Stomach smooth muscle (tissue), 2 donors: ENCODE measurements around the gene CNGB1.

Source experiments
- H3K27ac ChIP-seq: one replicate; pipeline ENCODE4 v1.7.0; 2013; ENCODE audit warnings: mild to moderate bottlenecking, low read length, inconsistent platforms
- H3K27me3 ChIP-seq, 2 donors: one replicate each; pipeline ENCODE4 v1.7.0; 2013; ENCODE audit warnings: low read length in 2 of 2; ENCODE audit not compliant: insufficient read depth in 2 of 2, control insufficient read depth in 1 of 2
- H3K36me3 ChIP-seq, 2 donors: one replicate each; pipeline ENCODE4 v1.7.0; 2013; ENCODE audit warnings: low read length in 2 of 2; ENCODE audit not compliant: control insufficient read depth in 2 of 2, insufficient read depth in 2 of 2
- H3K4me1 ChIP-seq: one replicate; pipeline ENCODE4 v1.7.0; 2013; ENCODE audit warnings: low read length; ENCODE audit not compliant: control insufficient read depth, insufficient read depth
- H3K4me3 ChIP-seq, 2 donors: one replicate each; pipeline ENCODE4 v1.7.0; 2013; ENCODE audit warnings: low read length in 2 of 2
- H3K9ac ChIP-seq, 2 donors: one replicate each; pipeline ENCODE4 v1.7.0; 2013; ENCODE audit warnings: low read length in 2 of 2, mild to moderate bottlenecking in 1 of 2
- H3K9me3 ChIP-seq, 2 donors: one replicate each; pipeline ENCODE4 v1.7.0; 2013; ENCODE audit warnings: low read length in 2 of 2; ENCODE audit not compliant: control insufficient read depth in 2 of 2
- donor health status: healthy.
- donor health status: Pancreatic carcinoma.

Gene CNGB1

GRCh38 chr16:57906382-57907316 is 64.3 kb downstream of the CNGB1 start:
- peaks cover 13 to 23% of the 10 kb centered on the region in 2 donors for H3K27me3 ChIP-seq
- no peak overlapping the region for H3K27ac ChIP-seq
- no peaks in the 10 kb centered on the region for H3K4me1 ChIP-seq
- no peaks in the 10 kb centered on the region for H3K9me3 ChIP-seq
- H3K4me3 ChIP-seq, result no peak overlapping the region
- H3K36me3 ChIP-seq, result no peaks in the 10 kb centered on the region
- no peak overlapping the region for H3K9ac ChIP-seq

- no peak overlapping the region for H3K27ac ChIP-seq
- no peaks in the 10 kb centered on the region for H3K4me1 ChIP-seq
- peaks cover 22 to 26% of the 10 kb centered on the region in 2 donors for H3K27me3 ChIP-seq
- H3K36me3 ChIP-seq, result no peaks in the 10 kb centered on the region
- H3K9me3 ChIP-seq, result no peaks in the 10 kb centered on the region
- H3K9ac ChIP-seq, result no peak overlapping the region
- no peak overlapping the region for H3K4me3 ChIP-seq
Measured at GRCh38 chr16:57904101-57904500, 66.8 kb downstream of the CNGB1 start.

GRCh38 chr16:57903656-57904055 is 67.3 kb downstream of the CNGB1 start:
- H3K27me3 ChIP-seq, result peaks cover 22 to 26% of the 10 kb centered on the region in 2 donors
- H3K36me3 ChIP-seq, result no peaks in the 10 kb centered on the region
- H3K9me3 ChIP-seq, result no peaks in the 10 kb centered on the region
- H3K27ac ChIP-seq, result no peak overlapping the region
- H3K4me1 ChIP-seq, result no peaks in the 10 kb centered on the region
- no peak overlapping the region for H3K4me3 ChIP-seq
- no peak overlapping the region for H3K9ac ChIP-seq

- Histone ChIP-seq H3K27me3 (peaks cover 22 to 23% of the 10 kb centered on the region in 2 donors), H3K36me3 (no peaks in the 10 kb centered on the region), H3K27ac (no peak overlapping the region), H3K4me1 (no peaks in the 10 kb centered on the region), H3K9me3 (no peaks in the 10 kb centered on the region), H3K9ac (no peak overlapping the region), H3K4me3 (no peak overlapping the region)
Measured at GRCh38 chr16:57901480-57902069, 69.4 kb downstream of the CNGB1 start.

- Histone ChIP-seq H3K4me3 (no peak overlapping the region), H3K27me3 (peaks cover 16 to 18% of the 10 kb centered on the region in 2 donors), H3K27ac (no peak overlapping the region), H3K9me3 (no peaks in the 10 kb centered on the region), H3K36me3 (no peaks in the 10 kb centered on the region), H3K9ac (no peak overlapping the region), H3K4me1 (no peaks in the 10 kb centered on the region)
Measured at GRCh38 chr16:57900796-57901479, 70.0 kb downstream of the CNGB1 start.

GRCh38 chr16:57899771-57900661 is 70.9 kb downstream of the CNGB1 start:
- Histone ChIP-seq H3K9ac (no peak overlapping the region), H3K36me3 (no peaks in the 10 kb centered on the region), H3K27me3 (peaks cover 15 to 17% of the 10 kb centered on the region in 2 donors), H3K9me3 (no peaks in the 10 kb centered on the region), H3K4me3 (no peak overlapping the region), H3K4me1 (no peaks in the 10 kb centered on the region), H3K27ac (no peak overlapping the region)

GRCh38 chr16:57898961-57899360 is 72.0 kb downstream of the CNGB1 start:
- Histone ChIP-seq H3K9ac (no peak overlapping the region), H3K4me1 (no peaks in the 10 kb centered on the region), H3K4me3 (no peak overlapping the region), H3K36me3 (no peaks in the 10 kb centered on the region), H3K27ac (no peak overlapping the region), H3K9me3 (no peaks in the 10 kb centered on the region), H3K27me3 (peaks cover 13% of the 10 kb centered on the region in 2 donors)

GRCh38 chr16:57897996-57898395 is 72.9 kb downstream of the CNGB1 start:
- H3K9ac ChIP-seq, result no peak overlapping the region
- no peak overlapping the region for H3K27ac ChIP-seq
- no peaks in the 10 kb centered on the region for H3K9me3 ChIP-seq
- H3K27me3 ChIP-seq, result peaks cover 7 to 12% of the 10 kb centered on the region in 2 donors
- no peaks in the 10 kb centered on the region for H3K4me1 ChIP-seq
- H3K36me3 ChIP-seq, result no peaks in the 10 kb centered on the region
- H3K4me3 ChIP-seq, result no peak overlapping the region

GRCh38 chr16:57897053-57897784 is 73.7 kb downstream of the CNGB1 start:
- Histone ChIP-seq H3K36me3 (no peaks in the 10 kb centered on the region), H3K9me3 (no peaks in the 10 kb centered on the region), H3K27me3 (peaks cover 10 to 16% of the 10 kb centered on the region in 2 donors), H3K4me3 (no peak overlapping the region), H3K27ac (no peak overlapping the region), H3K4me1 (no peaks in the 10 kb centered on the region), H3K9ac (no peak overlapping the region)
